ENCODE measurements around the gene ACAA1. TPM values are rescaled to one million over a fixed set of nuclear protein-coding genes. Genes with fewer than 3 reads are reported as not detected.

Gene ACAA1
- polyA plus RNA-seq, 1 of the 3 experiments (the other 2 are of a cell fraction), result 86.4 TPM

- TF ChIP-seq ZBTB33 (IDR thresholded peaks at IDR 0.05; ENCODE audit: borderline replicate concordance, low read depth) (no peak), CHD2 (IDR thresholded peaks at IDR 0.05; ENCODE audit: low read length, partially characterized antibody) (no peak), IRF3 (IDR thresholded peaks at IDR 0.05; ENCODE audit: low read depth, low read length) (no peak), ELF1 (IDR thresholded peaks at IDR 0.05) (no peak), RXRA (IDR thresholded peaks at IDR 0.05; ENCODE audit: borderline replicate concordance, low read depth) (no peak), YY1 (IDR thresholded peaks at IDR 0.05; ENCODE audit: low read depth) (no peak), EZH2phosphoT487 (IDR thresholded peaks at IDR 0.05; ENCODE audit: borderline replicate concordance, low read depth) (no peak), CTCF (IDR thresholded peaks at IDR 0.05) (no peak)
Measured at GRCh38 chr3:38101811-38102443, 35.0 kb downstream of the ACAA1 start (continued).

- Histone ChIP-seq H3K9ac (no peak overlapping the region), H3K4me3 (ENCODE audit: low read depth in 2 of 2, low read length in 1 of 2) (no peak overlapping the region), H3K79me2 (ENCODE audit: insufficient read depth) (no peaks in the 10 kb centered on the region), H3K4me1 (ENCODE audit: control insufficient read depth in 1 of 2, insufficient read depth in 2 of 2, low read depth in 1 of 2, low read length in 1 of 2) (no peaks in the 10 kb centered on the region; a peak in 1 of 4 replicates), H3K27me3 (ENCODE audit: insufficient read depth) (peaks cover 5% of the 10 kb centered on the region; the same call in 1 of the 2 replicates), H3K4me2 (no peak overlapping the region), H4K20me1 (ENCODE audit: insufficient read depth) (no peaks in the 10 kb centered on the region), H3K27ac (ENCODE audit: low read depth in 2 of 2, low read length in 1 of 2) (no peak overlapping the region), H2AFZ (ENCODE audit: low read depth) (no peak overlapping the region), H3K9me2 (no peaks in the 10 kb centered on the region), H3K36me3 (replicated peaks in 1 of 2; ENCODE audit: control insufficient read depth in 1 of 2, insufficient read depth in 2 of 2, low read length in 1 of 2) (no peaks in the 10 kb centered on the region), H3F3A (replicated peaks; ENCODE audit: insufficient read depth) (no peaks in the 10 kb centered on the region), H3K9me3 (peaks cover 8% of the 10 kb centered on the region; the same call in 1 of the 2 replicates)
- no peak for TF ChIP-seq FOSL2 (IDR thresholded peaks at IDR 0.05; ENCODE audit: borderline replicate concordance, low read depth)
- TF ChIP-seq TAF1 (IDR thresholded peaks at IDR 0.05; ENCODE audit: borderline replicate concordance, low read depth, low read length), result no peak
- no peak for TF ChIP-seq RCOR1 (IDR thresholded peaks at IDR 0.05; ENCODE audit: low read length)
- no peak for TF ChIP-seq GABPA (IDR thresholded peaks at IDR 0.05; ENCODE audit: low read depth)
- TF ChIP-seq MAX (IDR thresholded peaks at IDR 0.05; ENCODE audit: low read depth), result no peak
- no peak for TF ChIP-seq TCF12 (IDR thresholded peaks at IDR 0.05)
- no peak for TF ChIP-seq MXI1 (IDR thresholded peaks at IDR 0.05; ENCODE audit: low read depth, low read length)
- no peak for TF ChIP-seq YY1 (IDR thresholded peaks at IDR 0.05; ENCODE audit: low read depth)
- no peak for TF ChIP-seq ELF1 (IDR thresholded peaks at IDR 0.05)
- no peak for TF ChIP-seq USF2 (IDR thresholded peaks at IDR 0.05; ENCODE audit: borderline replicate concordance, low read depth, low read length)
- no peak for TF ChIP-seq SMC3 (IDR thresholded peaks at IDR 0.05; ENCODE audit: low read depth, low read length)
- TF ChIP-seq TEAD4 (IDR thresholded peaks at IDR 0.05; ENCODE audit: borderline replicate concordance, insufficient read depth), result no peak
- TF ChIP-seq PBX3 (IDR thresholded peaks at IDR 0.05), result no peak
- TF ChIP-seq USF1 (IDR thresholded peaks at IDR 0.05; ENCODE audit: borderline replicate concordance, low read depth), result no peak
- no peak for TF ChIP-seq FOXM1 (IDR thresholded peaks at IDR 0.05; ENCODE audit: low read depth)
- TF ChIP-seq POLR2AphosphoS5 (IDR thresholded peaks at IDR 0.05; ENCODE audit: low read depth, low read length), result no peak
- TF ChIP-seq RXRA (IDR thresholded peaks at IDR 0.05; ENCODE audit: borderline replicate concordance, low read depth), result no peak
- TF ChIP-seq JUND (IDR thresholded peaks at IDR 0.05), result no peak
- DNase-seq, result no peak
- 68% methylated on average over 3 of the region's 3 CpGs for whole genome bisulfite sequencing (ENCODE audit: low lambda C conversion rate)
- CTCF ChIA-PET, result no interaction called here
- POLR2A ChIA-PET, result no interaction called here
Measured at GRCh38 chr3:38100498-38100897, 36.4 kb downstream of the ACAA1 start.
